Endothelial cell of umbilical vein (primary cell): Measurements from ENCODE around the gene PGGHG. TPM values are rescaled to one million over a fixed set of nuclear protein-coding genes. Genes with fewer than 3 reads are reported as not detected.

ENCODE experiments used
- BruUV-seq: library from RNA; stranded (reverse); fragments of 400-500 nt; replicated peaks from 2 replicates; lab custom pipeline; 2021; lab: Mats Ljungman, UMichigan
- CTCF ChIA-PET: fragments of 300-600, 350-600 bp; sonication (Branson Sonifier 250); formaldehyde crosslinking; loops from one replicate; lab custom pipeline; 2021; ENCODE audit warnings: antibody characterized with exemption, inconsistent platforms; lab: Charles Lee
- POLR2A ChIA-PET: fragments of 300-600, 350-600 bp; sonication (Branson Sonifier 250); formaldehyde crosslinking; loops from one replicate; lab custom pipeline; 2021; ENCODE audit warnings: antibody characterized with exemption, inconsistent platforms; lab: Charles Lee
- DNase-seq: peaks from one replicate; pipeline ENCODE4 v3.0.0-alpha.2; 2011; ENCODE audit warnings: low read depth, low spot score
- FAIRE-seq: peaks from 2 replicates; lab custom pipeline; 2011; peaks lifted over from hg19 to GRCh38; lab: Jason Lieb, UNC
- H2AFZ ChIP-seq: 2 replicates; pipeline ENCODE4 v1.6.0; 2012; ENCODE audit warnings: low read depth, low read length, control low read depth, inconsistent platforms
- H3K27ac ChIP-seq: 2 replicates; pipeline ENCODE4 v1.5.1; 2011; ENCODE audit warnings: low read depth, mild to moderate bottlenecking, control low read depth, low read length, moderate library complexity; ENCODE audit not compliant: insufficient read depth
- H3K27me3 ChIP-seq, 2 experiments: 2 replicates each; pipeline versions ENCODE4 v1.6.0 to v1.6.1; 2011; ENCODE audit warnings: low read length in 2 of 2, mixed read lengths in 1 of 2; ENCODE audit not compliant: control insufficient read depth in 2 of 2, insufficient read depth in 2 of 2
- H3K36me3 ChIP-seq, 2 experiments: 2 replicates in 1 of 2; 3 replicates in 1 of 2; pipeline ENCODE4 v1.5.1; 2011; ENCODE audit warnings: low read length in 2 of 2, mild to moderate bottlenecking in 1 of 2, moderate library complexity in 1 of 2; ENCODE audit not compliant: control insufficient read depth in 2 of 2, insufficient read depth in 2 of 2; ENCODE audit errors: extremely low read depth in 1 of 2
- H3K4me1 ChIP-seq: 3 replicates; pipeline ENCODE4 v1.5.1; 2011; ENCODE audit warnings: mild to moderate bottlenecking, low read length; ENCODE audit not compliant: control insufficient read depth, insufficient read depth; ENCODE audit errors: extremely low read depth
- H3K4me2 ChIP-seq: 2 replicates; pipeline ENCODE4 v1.6.1; 2011; ENCODE audit warnings: low read length, control low read depth, mixed read lengths; ENCODE audit not compliant: insufficient read depth
- H3K4me3 ChIP-seq, 3 experiments: fragments of 200-600 bp in 1 of 3; sonication (generic), shearing (Covaris generic) in 1 of 3; replicated peaks in 1 of 3; 2 replicates each; pipeline ENCODE4 v1.5.1; 2011 to 2016; ENCODE audit warnings: control low read depth in 3 of 3, low read length in 3 of 3, mild to moderate bottlenecking in 2 of 3, inconsistent platforms in 1 of 3, low read depth in 1 of 3, moderate library complexity in 1 of 3; ENCODE audit not compliant: insufficient read depth in 1 of 3
- H3K79me2 ChIP-seq: 2 replicates; pipeline ENCODE4 v1.6.0; 2012; ENCODE audit warnings: low read length, inconsistent platforms; ENCODE audit not compliant: control insufficient read depth, insufficient read depth
- H3K9ac ChIP-seq: replicated peaks from 2 replicates; pipeline ENCODE3; 2011; ENCODE audit warnings: low read length, control low read depth; ENCODE audit not compliant: insufficient read depth; ENCODE audit errors: extremely low read depth
- H3K9me1 ChIP-seq: replicated peaks from 3 replicates; pipeline ENCODE4 v1.6.0; 2011; ENCODE audit warnings: mild to moderate bottlenecking, low read length; ENCODE audit not compliant: control insufficient read depth, insufficient read depth; ENCODE audit errors: extremely low read depth
- H3K9me3 ChIP-seq: replicated peaks from 2 replicates; pipeline ENCODE4 v1.5.1; 2012; ENCODE audit warnings: low read length, inconsistent platforms; ENCODE audit not compliant: control insufficient read depth, insufficient read depth
- H4K20me1 ChIP-seq: replicated peaks from 2 replicates; pipeline ENCODE3; 2011; ENCODE audit warnings: mild to moderate bottlenecking, low read length; ENCODE audit not compliant: control insufficient read depth, insufficient read depth; ENCODE audit errors: extremely low read depth
- CTCF ChIP-seq, 2 donors: IDR thresholded peaks; 1 replicate in 1 of 2; 2 replicates in 1 of 2; pipeline ENCODE4 v1.5.1; 2011; ENCODE audit warnings: low read length in 2 of 2, mild to moderate bottlenecking in 2 of 2, moderate library complexity in 2 of 2, control low read depth in 1 of 2, inconsistent platforms in 1 of 2, low read depth in 1 of 2; ENCODE audit not compliant: insufficient read depth in 1 of 2; ENCODE audit errors: extremely low read depth in 1 of 2
- EZH2 ChIP-seq: IDR thresholded peaks from 2 replicates; pipeline ENCODE4 v1.6.1; 2012; ENCODE audit warnings: borderline replicate concordance, low read depth, mild to moderate bottlenecking, moderate library complexity, low read length, inconsistent platforms; ENCODE audit not compliant: severe bottlenecking
- FOS ChIP-seq: IDR thresholded peaks from 2 replicates; pipeline ENCODE4 v1.6.1; 2011; ENCODE audit warnings: mild to moderate bottlenecking, low read length, moderate library complexity, borderline replicate concordance; ENCODE audit not compliant: insufficient read depth
- GATA2 ChIP-seq: IDR thresholded peaks from 2 replicates; pipeline ENCODE4 v1.7.0; 2011; ENCODE audit warnings: low read depth, mild to moderate bottlenecking, moderate library complexity, mixed read lengths, low read length; ENCODE audit not compliant: insufficient read length, insufficient read depth
- JUN ChIP-seq: IDR thresholded peaks from 2 replicates; pipeline ENCODE4 v1.6.1; 2011; ENCODE audit warnings: borderline replicate concordance, low read depth; ENCODE audit not compliant: insufficient read length, insufficient read depth
- MAX ChIP-seq: IDR thresholded peaks from 2 replicates; pipeline ENCODE4 v1.6.1; 2011; ENCODE audit not compliant: insufficient read depth, insufficient read length
- MYC ChIP-seq: IDR thresholded peaks from one replicate; pipeline ENCODE4 v1.6.1; 2011; ENCODE audit warnings: mild to moderate bottlenecking, low read depth, low read length
- POLR2A ChIP-seq: IDR thresholded peaks from 2 replicates; pipeline ENCODE4 v1.6.1; 2012; ENCODE audit warnings: low read depth, mild to moderate bottlenecking, control low read depth, low read length
- POLR2AphosphoS5 ChIP-seq: IDR thresholded peaks from 2 replicates; pipeline ENCODE4 v1.6.1; 2012; ENCODE audit warnings: low read depth, mild to moderate bottlenecking, control low read depth, low read length, moderate library complexity; ENCODE audit not compliant: insufficient read depth
- dilution Hi-C: fragments of 300-500 bp; cut with MboI; formaldehyde crosslinking; loops from one replicate; pipeline ENCODE4 v1.15.0; 2019; ENCODE audit warnings: low sequenced_read_pairs; ENCODE audit not compliant: extremely low pct_ligation_motif_present
- intact Hi-C: fragments of 100-400 bp; cut with micrococcal nuclease; formaldehyde crosslinking; loops from one replicate; pipeline ENCODE4 v1.10.0; 2022
- polyA plus RNA-seq, 4 experiments: library from polyadenylated mRNA; depleted of rRNA in 3 of 4; stranded (reverse) in 3 of 4; unstranded in 1 of 4; fragments of >200 nt; gene quantifications; 2 replicates each; pipeline versions ENCODE4 v1.2.1 to v1.2.3, GENCODE V29; 2011 to 2012; ENCODE audit warnings: missing spikeins in 1 of 4
- total RNA-seq: library from RNA; stranded (reverse); gene quantifications from 2 replicates; pipeline ENCODE4 v1.2.3, GENCODE V29; 2021

Gene PGGHG
- total and polyA plus RNA-seq, 2 donors (not counting 3 experiments of a cell fraction or from before 2014, with no cell fraction given): 31.6 to 42.4 TPM

- Histone ChIP-seq H3K79me2 (no peaks in the 10 kb centered on the region), H3K27ac (no peak overlapping the region), H3K4me1 (peaks cover 2% of the 10 kb centered on the region), H3K9me1 (no peaks in the 10 kb centered on the region), H2AFZ (no peak overlapping the region), H3K36me3 (no peaks in the 10 kb centered on the region), H3K9me3 (no peaks in the 10 kb centered on the region), H3K9ac (no peak overlapping the region), H4K20me1 (no peaks in the 10 kb centered on the region), H3K4me3 (no peak overlapping the region), H3K27me3 (peaks cover 3 to 8% of the 10 kb centered on the region in 2 experiments), H3K4me2 (no peak overlapping the region)
- ChIA-PET CTCF (interaction anchor here (1.5 to 3.3 kb wide), 2 partner anchors 14 to 93 kb away, joined by 8 to 19 read pairs; no protein-coding TSS in a partner anchor), POLR2A (no interaction called here)
- no TSS peak for BruUV-seq
- dilution Hi-C loops: no loop called here
- DNase-seq (no peak), FAIRE-seq (no peak)
- no peak for TF ChIP-seq POLR2A
- no peak for TF ChIP-seq MYC
- TF ChIP-seq JUN: no peak
- TF ChIP-seq POLR2AphosphoS5: no peak
- TF ChIP-seq CTCF (IDR thresholded peaks at IDR 0.05; ENCODE audit: extremely low read depth in 1 of 2, insufficient read depth in 1 of 2, low read depth in 1 of 2, low read length in 2 of 2): no peak
- TF ChIP-seq EZH2: no peak
- TF ChIP-seq FOS: no peak
- no peak for TF ChIP-seq MAX
- no peak for TF ChIP-seq GATA2
- intact Hi-C loops: no loop called here
Measured at GRCh38 chr11:303363-303762, 14.4 kb downstream of the PGGHG start.
